HG03442 (cell line): ENCODE measurements around the gene MST1R.
"Not testable (repeated sequence)": the region's sequence is repeated elsewhere in the genome, so short reads cannot be mapped to it uniquely, and the experiment has no call there.

Experiments
- ATAC-seq: cut with Tn5 transposase; IDR thresholded peaks from one replicate; pipeline ENCODE4 v1.9.1; 2021; ENCODE audit warnings: mild to moderate bottlenecking, moderate library complexity; ENCODE audit not compliant: unreplicated experiment

MST1R gene

GRCh38 chr3:49903451-49904424 is at the start of gene MST1R:
TSS of gene MST1R (minus strand) at chr3:49903873. CDS start at chr3:49903609, 264 bp downstream.
- peak; percentile 69 for ATAC-seq

DNA sequence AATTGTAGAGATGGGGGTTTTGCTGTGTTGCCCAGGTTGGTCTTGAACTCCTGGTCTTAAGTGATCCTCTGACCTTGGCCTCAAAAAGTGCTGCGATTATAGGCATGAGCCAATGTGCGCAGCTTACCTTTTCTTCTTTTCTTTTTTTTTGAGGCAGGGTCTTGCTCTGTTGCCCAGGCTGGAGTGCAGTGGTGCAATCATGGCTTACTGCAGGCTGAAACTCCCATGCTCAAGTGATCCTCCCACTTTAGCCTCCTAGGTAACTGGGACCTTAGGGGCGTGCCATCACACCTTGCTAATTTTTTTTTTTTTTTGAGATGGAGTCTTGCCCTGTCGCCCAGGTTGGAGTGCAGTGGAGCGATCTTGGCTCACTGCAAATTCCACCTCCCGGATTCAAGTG is 49.3 kb upstream of the MST1R start:
- ATAC-seq = no peak

- ATAC-seq = no peak
Observed at GRCh38 chr3:49942651-49943050, 39.0 kb upstream of the MST1R start.

- peak; percentile 2 for ATAC-seq
Observed at GRCh38 chr3:49940667-49941249, 37.1 kb upstream of the MST1R start.

- ATAC-seq = peak; percentile 88
Observed at GRCh38 chr3:49939858-49940666, 36.4 kb upstream of the MST1R start, which contains the start of gene RBM6. TSS of gene RBM6 (plus strand) at chr3:49940150. CDS start at chr3:49962642, 22,492 bp downstream.

DNA sequence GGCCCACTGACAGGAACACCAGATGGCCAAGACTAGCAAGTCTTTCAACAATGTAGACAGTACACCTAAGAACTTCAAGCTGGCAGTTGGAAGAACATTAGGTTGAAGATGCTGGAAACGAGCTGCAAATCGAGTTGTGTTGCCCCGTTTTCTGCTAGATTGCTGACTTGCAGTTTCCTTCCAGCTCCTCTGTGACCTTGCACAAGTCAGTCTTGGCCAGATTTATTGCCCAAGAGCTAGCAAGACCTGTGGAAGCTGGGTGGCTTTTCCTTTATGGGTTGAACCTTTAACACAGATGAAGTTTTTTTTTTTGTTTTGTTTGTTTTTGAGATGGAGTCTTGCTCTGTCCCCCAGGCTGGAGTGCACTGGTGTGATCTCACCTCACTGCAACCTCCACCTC is 33.4 kb upstream of the MST1R start:
- no peak for ATAC-seq

- ATAC-seq = not testable (repeated sequence)
Observed at GRCh38 chr3:49932281-49932680, 28.6 kb upstream of the MST1R start.

DNA sequence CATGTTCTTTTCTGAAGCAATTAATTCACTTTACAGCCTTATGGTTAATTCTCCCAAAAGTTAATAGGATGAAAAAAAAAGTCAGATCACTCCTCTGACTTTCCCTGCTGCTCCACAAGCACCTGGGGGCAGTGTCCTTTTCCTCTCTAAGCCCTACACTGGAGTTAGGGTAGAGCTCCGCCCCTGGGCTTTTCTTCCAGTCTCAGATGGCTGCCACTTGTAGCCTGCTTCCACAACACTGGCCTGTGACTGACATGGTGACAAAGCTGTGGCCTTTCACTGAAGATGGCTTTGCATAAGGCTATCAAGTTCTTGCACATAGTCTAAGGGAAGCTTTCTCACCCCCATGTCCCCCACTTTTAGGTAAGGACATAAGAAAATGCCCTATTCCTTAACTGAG is 27.2 kb upstream of the MST1R start:
- no peak for ATAC-seq

- no peak for ATAC-seq
Observed at GRCh38 chr3:49930168-49930690, 26.6 kb upstream of the MST1R start.

GRCh38 chr3:49929291-49930167 is 25.9 kb upstream of the MST1R start, which contains the start of gene MON1A:
TSS of gene MON1A (minus strand) at chr3:49929811. CDS start at chr3:49913346, 16,465 bp downstream.
- peak; percentile 91 for ATAC-seq

DNA sequence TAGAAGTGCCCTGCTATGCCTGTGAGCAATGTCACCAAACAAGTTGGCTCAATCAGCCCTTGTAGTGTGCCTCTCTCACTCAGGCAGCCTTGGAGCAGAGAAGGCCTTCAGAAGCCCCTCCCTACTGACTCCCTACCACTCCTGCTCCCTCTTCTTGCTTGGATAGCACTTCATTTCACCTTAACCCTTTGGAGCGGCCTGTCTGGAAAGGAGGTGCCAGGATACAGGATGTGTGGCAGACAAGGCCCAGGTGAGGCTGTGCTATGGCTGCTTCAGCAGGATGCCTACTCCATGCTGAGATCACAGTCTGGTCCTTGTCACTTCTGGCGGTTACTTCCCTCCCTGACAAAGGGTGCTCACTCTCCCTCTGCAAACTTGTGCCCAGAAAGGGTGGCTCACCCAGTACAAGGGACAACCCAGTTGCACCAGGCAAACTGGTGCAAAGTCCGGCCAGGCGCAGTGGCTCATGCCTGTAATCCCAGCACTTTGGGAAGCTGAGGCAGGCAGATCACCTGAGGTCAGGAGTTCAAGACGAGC is 24.9 kb upstream of the MST1R start:
- ATAC-seq = no peak

DNA sequence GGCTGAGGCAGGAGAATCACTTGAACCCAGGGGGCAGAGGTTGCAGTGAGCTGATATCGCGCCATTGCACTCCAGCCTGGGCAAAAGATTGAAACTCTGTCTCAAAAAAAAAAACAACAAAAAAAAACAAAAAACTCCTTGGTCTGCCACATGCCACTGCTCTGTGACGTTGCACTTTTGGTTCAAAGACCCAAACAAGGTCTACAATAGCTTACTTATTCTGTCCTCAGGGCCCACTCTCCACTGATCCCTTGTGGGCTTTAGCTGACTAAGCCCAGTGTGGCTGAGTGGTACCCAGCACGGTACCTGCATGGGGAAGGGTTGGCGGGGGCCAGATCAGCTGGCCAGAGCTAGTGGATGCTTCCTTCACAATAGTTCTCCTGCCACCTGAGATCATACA is 24.1 kb upstream of the MST1R start:
- ATAC-seq = no peak

- no peak for ATAC-seq
Observed at GRCh38 chr3:49926117-49926728, 22.6 kb upstream of the MST1R start.

DNA sequence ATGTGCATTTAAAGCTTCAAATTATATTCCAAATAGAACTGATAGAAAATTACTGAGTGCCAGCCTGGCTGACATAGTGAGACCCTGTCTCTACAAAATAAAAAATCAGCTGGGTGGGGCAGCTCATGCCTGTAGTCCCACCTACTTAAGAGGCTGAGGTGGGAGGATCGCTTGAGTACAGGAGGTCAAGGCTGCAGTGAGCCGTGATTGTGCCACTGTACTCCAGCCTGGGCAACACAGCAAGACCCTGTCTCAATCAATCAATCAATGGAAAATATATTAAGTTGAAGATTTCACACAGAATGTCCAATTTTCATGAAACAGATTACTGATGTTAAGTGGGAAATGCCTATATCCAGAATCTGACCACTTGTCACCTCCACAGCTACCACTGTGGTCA is 21.8 kb upstream of the MST1R start:
- no peak for ATAC-seq

- ATAC-seq = no peak
Observed at GRCh38 chr3:49924683-49925082, 21.0 kb upstream of the MST1R start.

- not testable (repeated sequence) for ATAC-seq
Observed at GRCh38 chr3:49917806-49918590, 14.3 kb upstream of the MST1R start.

DNA sequence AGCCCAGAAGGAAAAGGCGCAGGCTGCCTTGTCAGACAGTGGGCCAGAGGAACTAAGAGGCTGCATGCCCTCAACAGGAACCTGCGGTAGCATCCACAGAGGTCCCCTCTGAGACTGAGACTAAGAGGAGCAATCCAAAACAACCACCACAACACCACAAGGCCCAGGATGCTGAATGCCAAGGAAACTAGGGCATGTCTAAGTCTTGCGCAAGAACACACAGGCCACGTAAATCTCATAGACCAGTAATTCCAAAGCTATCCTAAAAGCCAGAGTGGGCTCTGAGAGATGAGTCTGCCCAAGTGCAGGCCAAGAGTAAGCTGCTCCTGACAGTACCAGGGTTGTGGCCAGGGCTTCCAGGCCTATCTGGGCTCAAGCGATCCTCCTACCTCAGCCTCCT is 13.0 kb upstream of the MST1R start:
- ATAC-seq = no peak

DNA sequence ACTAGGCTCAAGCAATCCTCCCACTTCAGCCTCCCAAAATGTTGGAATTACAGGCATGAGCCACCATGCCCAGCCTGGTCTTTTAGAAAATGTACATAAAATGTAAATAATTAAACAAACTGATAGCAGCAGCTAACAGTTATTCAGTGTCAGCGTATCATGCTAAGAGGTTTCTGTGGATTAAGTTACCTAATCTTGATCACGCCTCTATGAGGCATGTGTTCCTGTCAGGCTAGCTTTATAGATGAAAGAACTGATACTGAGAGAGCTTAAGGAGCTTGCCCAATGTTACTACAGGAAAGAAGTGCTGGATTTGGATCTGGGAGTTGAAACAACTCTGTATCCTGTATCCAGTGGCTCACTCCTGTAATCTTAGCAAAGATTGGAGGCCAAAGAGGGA is 11.2 kb upstream of the MST1R start:
- ATAC-seq = no peak
